H9 (cell line): ENCODE data around the gene MAST4. TPM values are rescaled to one million over a fixed set of nuclear protein-coding genes. Genes with fewer than 3 reads are reported as not detected.

ENCODE experiments used
- DNase-seq: peaks from one replicate; pipeline ENCODE4 v3.0.0-alpha.2; 2017
- H2AFZ ChIP-seq: one replicate; pipeline ENCODE4 v1.6.1; 2013; ENCODE audit warnings: mild to moderate bottlenecking, low read length, control low read depth, moderate library complexity
- H2AK5ac ChIP-seq: 2 replicates; pipeline ENCODE4 v1.6.1; 2013; ENCODE audit warnings: low read length, control low read depth, mixed read lengths; ENCODE audit not compliant: insufficient read length
- H2BK120ac ChIP-seq: one replicate; pipeline ENCODE4 v1.6.1; 2013; ENCODE audit warnings: low read depth, mild to moderate bottlenecking, low read length, control low read depth, inconsistent platforms; ENCODE audit not compliant: poor library complexity, severe bottlenecking
- H2BK12ac ChIP-seq: 2 replicates; pipeline ENCODE4 v1.6.1; 2013; ENCODE audit warnings: low read length, control low read depth, mixed read lengths, low read depth; ENCODE audit not compliant: insufficient read length
- H2BK15ac ChIP-seq: 2 replicates; pipeline ENCODE4 v1.6.1; 2013; ENCODE audit warnings: low read depth, low read length, control low read depth
- H2BK20ac ChIP-seq: one replicate; pipeline ENCODE4 v1.6.1; 2013; ENCODE audit warnings: low read depth, mild to moderate bottlenecking, low read length, control low read depth, inconsistent platforms; ENCODE audit not compliant: poor library complexity, severe bottlenecking
- H2BK5ac ChIP-seq: 2 replicates; pipeline ENCODE4 v1.6.1; 2013; ENCODE audit warnings: low read length, control low read depth, mixed read lengths; ENCODE audit not compliant: insufficient read length
- H3K14ac ChIP-seq: 2 replicates; pipeline ENCODE4 v1.6.1; 2013; ENCODE audit warnings: low read length, control low read depth; ENCODE audit not compliant: insufficient read depth
- H3K18ac ChIP-seq: 2 replicates; pipeline ENCODE4 v1.6.1; 2013; ENCODE audit warnings: low read depth, mild to moderate bottlenecking, mixed read lengths, low read length, control low read depth; ENCODE audit not compliant: insufficient read length
- H3K23ac ChIP-seq: 2 replicates; pipeline ENCODE4 v1.6.1; 2013; ENCODE audit warnings: low read length, control low read depth, mixed read lengths, low read depth; ENCODE audit not compliant: insufficient read length
- H3K23me2 ChIP-seq: 2 replicates; pipeline ENCODE4 v1.6.1; 2013; ENCODE audit warnings: low read depth, mild to moderate bottlenecking, mixed read lengths, low read length, control low read depth; ENCODE audit not compliant: insufficient read length, poor library complexity, severe bottlenecking
- H3K27ac ChIP-seq: 2 replicates; pipeline ENCODE4 v1.5.1; 2013; ENCODE audit warnings: low read length, control low read depth, mixed read lengths, low read depth; ENCODE audit not compliant: insufficient read length
- H3K27me3 ChIP-seq: 2 replicates; pipeline ENCODE4 v1.6.1; 2013; ENCODE audit warnings: low read length, control low read depth, inconsistent platforms; ENCODE audit not compliant: insufficient read depth
- H3K4ac ChIP-seq: 2 replicates; pipeline ENCODE4 v1.6.1; 2013; ENCODE audit warnings: low read depth, mild to moderate bottlenecking, control low read depth, inconsistent platforms, low read length, moderate library complexity
- H3K4me1 ChIP-seq: 2 replicates; pipeline ENCODE4 v1.6.1; 2013; ENCODE audit warnings: low read length, control low read depth, inconsistent platforms; ENCODE audit not compliant: insufficient read depth
- H3K4me2 ChIP-seq: 2 replicates; pipeline ENCODE4 v1.6.1; 2013; ENCODE audit warnings: low read length, control low read depth, mixed read lengths; ENCODE audit not compliant: insufficient read length, insufficient read depth
- H3K56ac ChIP-seq: 2 replicates; pipeline ENCODE4 v1.6.1; 2013; ENCODE audit warnings: low read depth, mild to moderate bottlenecking, mixed read lengths, low read length, control low read depth; ENCODE audit not compliant: insufficient read length
- H3K79me1 ChIP-seq: 2 replicates; pipeline ENCODE4 v1.6.1; 2013; ENCODE audit warnings: low read depth, mild to moderate bottlenecking, moderate library complexity, low read length, control low read depth, inconsistent platforms; ENCODE audit not compliant: insufficient read depth, poor library complexity, severe bottlenecking
- H3K79me2 ChIP-seq: 2 replicates; pipeline ENCODE4 v1.6.1; 2013; ENCODE audit warnings: low read length, control low read depth, inconsistent platforms; ENCODE audit not compliant: insufficient read depth
- H3K9ac ChIP-seq: 2 replicates; pipeline ENCODE4 v1.6.1; 2013; ENCODE audit warnings: low read length, control low read depth, mixed read lengths; ENCODE audit not compliant: insufficient read length; ENCODE audit errors: extremely low read depth
- H3K9me3 ChIP-seq: one replicate; pipeline ENCODE4 v1.6.1; 2013; ENCODE audit warnings: low read depth, low read length, inconsistent platforms; ENCODE audit not compliant: control insufficient read depth
- H3T11ph ChIP-seq: one replicate; pipeline ENCODE4 v1.6.1; 2013; ENCODE audit warnings: mild to moderate bottlenecking, low read length, control low read depth, inconsistent platforms
- H4K20me1 ChIP-seq: one replicate; pipeline ENCODE4 v1.6.1; 2013; ENCODE audit not compliant: control insufficient read depth, insufficient read length, insufficient read depth
- H4K5ac ChIP-seq: 2 replicates; pipeline ENCODE4 v1.6.1; 2013; ENCODE audit warnings: low read depth, mild to moderate bottlenecking, mixed read lengths, low read length, control low read depth; ENCODE audit not compliant: insufficient read length
- H4K8ac ChIP-seq: replicated peaks from 2 replicates; pipeline ENCODE4 v1.6.1; 2013; ENCODE audit warnings: low read length, control low read depth, mixed read lengths, low read depth; ENCODE audit not compliant: insufficient read length
- H4K91ac ChIP-seq: 2 replicates; pipeline ENCODE4 v1.6.1; 2013; ENCODE audit warnings: low read depth, mild to moderate bottlenecking, moderate library complexity, mixed read lengths, low read length, control low read depth; ENCODE audit not compliant: insufficient read length
- H3K27ac Mint-ChIP-seq, 3 experiments: 2 replicates in 2 of 3; 3 replicates in 1 of 3; pipeline ENCODE4 v1.8.0; 2020 to 2021; ENCODE audit warnings: mixed read lengths in 3 of 3, mild to moderate bottlenecking in 1 of 3, moderate library complexity in 1 of 3
- H3K27me3 Mint-ChIP-seq: 2 replicates; pipeline ENCODE4 v1.8.0; 2021; ENCODE audit warnings: low read depth, mild to moderate bottlenecking, moderate library complexity, mixed read lengths
- H3K36me3 Mint-ChIP-seq, 3 experiments: 2 replicates in 2 of 3; 3 replicates in 1 of 3; pipeline ENCODE4 v1.8.0; 2020 to 2021; ENCODE audit warnings: low read depth in 3 of 3, mixed read lengths in 3 of 3; ENCODE audit not compliant: insufficient read depth in 1 of 3
- H3K4me1 Mint-ChIP-seq, 2 experiments: 2 replicates each; pipeline ENCODE4 v1.8.0; 2020; ENCODE audit warnings: mixed read lengths in 2 of 2
- H3K4me3 Mint-ChIP-seq, 2 experiments: 2 replicates in 1 of 2; 3 replicates in 1 of 2; pipeline ENCODE4 v1.8.0; 2020 to 2021; ENCODE audit warnings: mild to moderate bottlenecking in 2 of 2, mixed read lengths in 2 of 2, moderate library complexity in 1 of 2
- H3K9me3 Mint-ChIP-seq, 2 experiments: 2 replicates in 1 of 2; 3 replicates in 1 of 2; pipeline ENCODE4 v1.8.0; 2020; ENCODE audit warnings: mild to moderate bottlenecking in 2 of 2, mixed read lengths in 2 of 2, moderate library complexity in 1 of 2
- CTCF ChIP-seq: fragments of 200-600 bp; sonication (generic); conservative IDR thresholded peaks from 3 replicates; pipeline ENCODE4 v1.8.0; 2021; ENCODE audit warnings: antibody characterized with exemption, mild to moderate bottlenecking
- WGBS: extraction: QIAGEN DNeasy Blood & Tissue Kit; methylation state at CpG from one replicate; pipeline ENCODE4 v1.1.7; 2013; ENCODE audit warnings: missing lambda C conversion rate, low lambda C conversion rate, mixed read lengths; ENCODE audit not compliant: insufficient read length; ENCODE audit errors: extremely low coverage; 5-methylcytosine and 5-hydroxymethylcytosine counted together
- total RNA-seq: library from RNA; stranded (reverse); gene quantifications from 2 replicates; pipeline ENCODE4 v1.2.1, GENCODE V29; 2021

Gene MAST4
- total RNA-seq, 1 experiment from 2014 or later, result 3.7 TPM

- Mint-ChIP-seq H3K36me3 (no peaks in the 10 kb centered on the region), H3K4me1 (peaks cover 12% of the 10 kb centered on the region in 2 experiments), H3K9me3 (no peaks in the 10 kb centered on the region), H3K27me3 (no peaks in the 10 kb centered on the region), H3K27ac (no peak overlapping the region), H3K4me3 (no peak overlapping the region)
- Histone ChIP-seq H2BK20ac (no peak overlapping the region), H3T11ph (no peak overlapping the region), H3K23me2 (no peaks in the 10 kb centered on the region), H2AFZ (no peak overlapping the region), H4K91ac (no peak overlapping the region), H2AK5ac (no peak overlapping the region), H2BK120ac (no peak overlapping the region), H4K20me1 (no peaks in the 10 kb centered on the region), H3K79me1 (no peaks in the 10 kb centered on the region), H4K8ac (no peak overlapping the region), H3K27ac (no peak overlapping the region), H3K4me2 (no peak overlapping the region), H3K79me2 (no peaks in the 10 kb centered on the region), H3K9me3 (no peaks in the 10 kb centered on the region), H3K14ac (no peak overlapping the region), H3K23ac (no peak overlapping the region), H2BK15ac (no peak overlapping the region), H2BK5ac (no peak overlapping the region), H2BK12ac (no peak overlapping the region), H3K27me3 (no peaks in the 10 kb centered on the region), H3K56ac (no peak overlapping the region), H3K4ac (no peak overlapping the region), H4K5ac (no peak overlapping the region), H3K18ac (no peak overlapping the region), H3K4me1 (no peaks in the 10 kb centered on the region), H3K9ac (no peak overlapping the region)
- no CpG with 5 or more reads among the region's 4 CpGs for whole genome bisulfite sequencing
- DNase-seq, result no peak
- TF ChIP-seq CTCF, result no peak
Observed at GRCh38 chr5:66992547-66992946, 396.4 kb downstream of the MAST4 start.
